ENCODE results near the gene TRIM34.
"Not testable (repeated sequence)": the region's sequence is repeated elsewhere in the genome, so short reads cannot be mapped to it uniquely, and the experiment has no call there.

Gene TRIM34

GRCh38 chr11:5621580-5621979, 3.2 kb upstream of the TRIM34 start:
- DNase-seq (ENCODE audit: low read depth): no peak

- no peak for DNase-seq (ENCODE audit: low read depth)
Observed at GRCh38 chr11:5622802-5623201, 2.0 kb upstream of the TRIM34 start.

GRCh38 chr11:5625281-5625680, 480 bp downstream of the TRIM34 start:
- DNase-seq (ENCODE audit: low read depth): no peak

- no peak for DNase-seq (ENCODE audit: low read depth)
Observed at GRCh38 chr11:5626196-5626595, 1.4 kb downstream of the TRIM34 start.

GRCh38 chr11:5631417-5631816, 6.6 kb downstream of the TRIM34 start:
- no peak for DNase-seq (ENCODE audit: low read depth)

- no peak for DNase-seq (ENCODE audit: low read depth)
Observed at GRCh38 chr11:5631969-5632635, 7.3 kb downstream of the TRIM34 start.

- no peak for DNase-seq (ENCODE audit: low read depth)
Observed at GRCh38 chr11:5639953-5640352, 15.2 kb downstream of the TRIM34 start.

GRCh38 chr11:5643585-5643984, 18.8 kb downstream of the TRIM34 start:
- no peak for DNase-seq (ENCODE audit: low read depth)

- DNase-seq (ENCODE audit: low read depth): no peak
Observed at GRCh38 chr11:5646139-5646538, 21.3 kb downstream of the TRIM34 start.

- no peak for DNase-seq (ENCODE audit: low read depth)
Observed at GRCh38 chr11:5655474-5655873, 30.7 kb downstream of the TRIM34 start.

- DNase-seq (ENCODE audit: low read depth): not testable (repeated sequence)
Observed at GRCh38 chr11:5656956-5657355, 32.2 kb downstream of the TRIM34 start.

GRCh38 chr11:5658318-5658717, 33.5 kb downstream of the TRIM34 start:
- no peak for DNase-seq (ENCODE audit: low read depth)

GRCh38 chr11:5663511-5663910, 38.7 kb downstream of the TRIM34 start:
- no peak for DNase-seq (ENCODE audit: low read depth)

GRCh38 chr11:5665051-5665570, 40.3 kb downstream of the TRIM34 start:
- no peak for DNase-seq (ENCODE audit: low read depth)

GRCh38 chr11:5665746-5666401, 41.1 kb downstream of the TRIM34 start:
- DNase-seq (ENCODE audit: low read depth): no peak

GRCh38 chr11:5666402-5666793, 41.6 kb downstream of the TRIM34 start:
- no peak for DNase-seq (ENCODE audit: low read depth)

GRCh38 chr11:5671831-5672230, 47.0 kb downstream of the TRIM34 start:
- no peak for DNase-seq (ENCODE audit: low read depth)

GRCh38 chr11:5674391-5674790, 49.6 kb downstream of the TRIM34 start:
- no peak for DNase-seq (ENCODE audit: low read depth)

- no peak for DNase-seq (ENCODE audit: low read depth)
Observed at GRCh38 chr11:5679811-5680210, 55.0 kb downstream of the TRIM34 start.

GRCh38 chr11:5682890-5683441, 58.2 kb downstream of the TRIM34 start:
- not testable (repeated sequence) for DNase-seq (ENCODE audit: low read depth)

GRCh38 chr11:5683620-5684019, 58.8 kb downstream of the TRIM34 start:
- DNase-seq (ENCODE audit: low read depth): not testable (repeated sequence)

- no peak for DNase-seq (ENCODE audit: low read depth)
Observed at GRCh38 chr11:5684036-5684645, 59.3 kb downstream of the TRIM34 start.

Data from activated T-helper 1 cell treated with Interleukin-2 at 50 U/mL for 16 hours (primary cell).